ENCODE data around the gene TIMELESS.

TIMELESS gene

GRCh38 chr12:56479625-56480024, 30.4 kb upstream of the TIMELESS start:
- Mint-ChIP-seq H3K27ac (no peak overlapping the region), H3K9me3 (no peaks in the 10 kb centered on the region), H3K36me3 (peaks cover 9 to 29% of the 10 kb centered on the region in 2 donors), H3K4me3 (no peak overlapping the region), H3K4me1 (peaks cover 24 to 26% of the 10 kb centered on the region in 2 donors), H3K27me3 (no peaks in the 10 kb centered on the region)
- no peak for DNase-seq
- no peak for ATAC-seq (replicated peaks)

- ATAC-seq (replicated peaks) (peak in 1 of 2 donors; percentile 64), DNase-seq (no peak)
- Mint-ChIP-seq H3K27ac (peak overlapping the region; percentile 27), H3K4me1 (peaks cover 27 to 30% of the 10 kb centered on the region in 2 donors), H3K4me3 (no peak overlapping the region), H3K36me3 (peaks cover 14 to 41% of the 10 kb centered on the region in 2 donors), H3K9me3 (no peaks in the 10 kb centered on the region), H3K27me3 (no peaks in the 10 kb centered on the region)
Observed at GRCh38 chr12:56477521-56478225, 28.4 kb upstream of the TIMELESS start.

GRCh38 chr12:56476972-56477432, 27.8 kb upstream of the TIMELESS start:
- Mint-ChIP-seq H3K36me3 (peaks cover 14 to 37% of the 10 kb centered on the region in 2 donors), H3K4me1 (peaks cover 23 to 30% of the 10 kb centered on the region in 2 donors), H3K27ac (peak overlapping the region; percentile 27), H3K4me3 (no peak overlapping the region), H3K9me3 (no peaks in the 10 kb centered on the region), H3K27me3 (no peaks in the 10 kb centered on the region)
- ATAC-seq (replicated peaks) (no peak), DNase-seq (no peak)

- peak overlapping the region; percentile 72 for H3K27ac Mint-ChIP-seq
- no peak for ATAC-seq (replicated peaks)
- H3K4me3 Mint-ChIP-seq: no peak overlapping the region
- H3K27me3 Mint-ChIP-seq: no peaks in the 10 kb centered on the region
- peaks cover 28 to 38% of the 10 kb centered on the region in 2 donors for H3K4me1 Mint-ChIP-seq
- no peak for DNase-seq
- H3K36me3 Mint-ChIP-seq: peaks cover 17 to 37% of the 10 kb centered on the region in 2 donors
- H3K9me3 Mint-ChIP-seq: no peaks in the 10 kb centered on the region
Observed at GRCh38 chr12:56476143-56476542, 26.9 kb upstream of the TIMELESS start.

- DNase-seq: no peak
- no peaks in the 10 kb centered on the region for H3K27me3 Mint-ChIP-seq
- peaks cover 22 to 38% of the 10 kb centered on the region in 2 donors for H3K36me3 Mint-ChIP-seq
- H3K27ac Mint-ChIP-seq: peak overlapping the region; percentile 14
- H3K9me3 Mint-ChIP-seq: no peaks in the 10 kb centered on the region
- H3K4me3 Mint-ChIP-seq: no peak overlapping the region
- H3K4me1 Mint-ChIP-seq: peaks cover 25 to 33% of the 10 kb centered on the region in 2 donors
- ATAC-seq (replicated peaks): no peak
Observed at GRCh38 chr12:56474389-56474788, 25.2 kb upstream of the TIMELESS start.

- H3K27ac Mint-ChIP-seq: peak overlapping the region; percentile 96
Observed at GRCh38 chr12:56469007-56469930, 20.0 kb upstream of the TIMELESS start.

GRCh38 chr12:56468216-56469006, 19.2 kb upstream of the TIMELESS start, which contains the start of gene SPRYD4:
TSS of gene SPRYD4 (plus strand) at chr12:56468578. CDS start at chr12:56468592, 14 bp downstream.
- H3K27me3 Mint-ChIP-seq: no peaks in the 10 kb centered on the region
- DNase-seq (peak; percentile 95), ATAC-seq (replicated peaks) (peak; percentile 96 to 98)
- peak within 1 kb of the TSS; percentile 87 to 98 for H3K4me3 Mint-ChIP-seq
- peaks cover 16% of the 10 kb centered on the region in 2 donors for H3K36me3 Mint-ChIP-seq
- H3K9me3 Mint-ChIP-seq: no peaks in the 10 kb centered on the region
- H3K4me1 Mint-ChIP-seq: peaks cover 17 to 33% of the 10 kb centered on the region in 2 donors
- peak within 1 kb of the TSS; percentile 96 for H3K27ac Mint-ChIP-seq

More at GRCh38 chr12:56469007-56469930, 20.0 kb upstream of the TIMELESS start:
- Mint-ChIP-seq H3K4me3 (peak overlapping the region; percentile 87 to 98), H3K9me3 (no peaks in the 10 kb centered on the region), H3K27me3 (no peaks in the 10 kb centered on the region), H3K4me1 (peaks cover 17 to 31% of the 10 kb centered on the region in 2 donors), H3K36me3 (peaks cover 19 to 21% of the 10 kb centered on the region in 2 donors)
- DNase-seq (no peak), ATAC-seq (replicated peaks) (no peak)

- H3K4me3 Mint-ChIP-seq: no peak overlapping the region
- no peak for DNase-seq
Observed at GRCh38 chr12:56462565-56462964, 13.3 kb upstream of the TIMELESS start.

GRCh38 chr12:56461235-56462159, 12.3 kb upstream of the TIMELESS start:
- no peak for DNase-seq

More at GRCh38 chr12:56462565-56462964, 13.3 kb upstream of the TIMELESS start:
- Mint-ChIP-seq H3K27ac (no peak overlapping the region), H3K36me3 (no peaks in the 10 kb centered on the region), H3K9me3 (no peaks in the 10 kb centered on the region), H3K27me3 (no peaks in the 10 kb centered on the region), H3K4me1 (peaks cover 15 to 28% of the 10 kb centered on the region in 2 donors)
- no peak for ATAC-seq (replicated peaks)

GRCh38 chr12:56457817-56458216, 8.6 kb upstream of the TIMELESS start:
- no peak overlapping the region for H3K27ac Mint-ChIP-seq
- ATAC-seq (replicated peaks) (no peak), DNase-seq (no peak)
- H3K4me3 Mint-ChIP-seq: no peak overlapping the region
- peaks cover 13 to 22% of the 10 kb centered on the region in 2 donors for H3K4me1 Mint-ChIP-seq
- no peaks in the 10 kb centered on the region for H3K36me3 Mint-ChIP-seq
- no peaks in the 10 kb centered on the region for H3K27me3 Mint-ChIP-seq
- H3K9me3 Mint-ChIP-seq: no peaks in the 10 kb centered on the region

More at GRCh38 chr12:56461235-56462159, 12.3 kb upstream of the TIMELESS start:
- no peak overlapping the region for H3K4me3 Mint-ChIP-seq
- H3K4me1 Mint-ChIP-seq: peaks cover 15 to 28% of the 10 kb centered on the region in 2 donors
- no peaks in the 10 kb centered on the region for H3K27me3 Mint-ChIP-seq
- no peak for ATAC-seq (replicated peaks)
- no peaks in the 10 kb centered on the region for H3K9me3 Mint-ChIP-seq
- no peaks in the 10 kb centered on the region for H3K36me3 Mint-ChIP-seq
- peak overlapping the region; percentile 42 for H3K27ac Mint-ChIP-seq

- no peak for ATAC-seq (replicated peaks)
- no peaks in the 10 kb centered on the region for H3K36me3 Mint-ChIP-seq
- no peaks in the 10 kb centered on the region for H3K27me3 Mint-ChIP-seq
- no peak within 1 kb of the TSS for H3K27ac Mint-ChIP-seq
- peaks cover 0 to 11% of the 10 kb centered on the region in 2 donors for H3K4me1 Mint-ChIP-seq
- no peak within 1 kb of the TSS for H3K4me3 Mint-ChIP-seq
- DNase-seq: no peak
- H3K9me3 Mint-ChIP-seq: no peaks in the 10 kb centered on the region
Observed at GRCh38 chr12:56454557-56454956, 5.3 kb upstream of the TIMELESS start, which contains the start of gene MIP. TSS of gene MIP (minus strand) at chr12:56454657. CDS start at chr12:56454613, 44 bp downstream.

GRCh38 chr12:56451147-56451546, 1.9 kb upstream of the TIMELESS start:
- H3K36me3 Mint-ChIP-seq: peaks cover 7 to 12% of the 10 kb centered on the region in 2 donors
- DNase-seq: no peak
- no peaks in the 10 kb centered on the region for H3K9me3 Mint-ChIP-seq
- no peak overlapping the region for H3K4me3 Mint-ChIP-seq
- H3K27me3 Mint-ChIP-seq: no peaks in the 10 kb centered on the region
- H3K27ac Mint-ChIP-seq: peak overlapping the region; percentile 20
- ATAC-seq (replicated peaks): no peak
- peaks cover 11 to 27% of the 10 kb centered on the region in 2 donors for H3K4me1 Mint-ChIP-seq

GRCh38 chr12:56450241-56450640, 1.0 kb upstream of the TIMELESS start:
- no peak overlapping the region for H3K27ac Mint-ChIP-seq
- H3K36me3 Mint-ChIP-seq: peaks cover 9 to 17% of the 10 kb centered on the region in 2 donors
- H3K4me3 Mint-ChIP-seq: no peak overlapping the region
- ATAC-seq (replicated peaks): no peak
- no peaks in the 10 kb centered on the region for H3K27me3 Mint-ChIP-seq
- H3K4me1 Mint-ChIP-seq: peaks cover 11 to 27% of the 10 kb centered on the region in 2 donors
- H3K9me3 Mint-ChIP-seq: no peaks in the 10 kb centered on the region
- no peak for DNase-seq
